ENCODE results near the gene MSI2.

- TF ChIP-seq CTCF (IDR thresholded peaks at IDR 0.05) (no peak), EZH2 (IDR thresholded peaks at IDR 0.05; ENCODE audit: borderline replicate concordance, insufficient read depth, low read depth, low read length, poor library complexity, severe bottlenecking) (no peak)
Measured at GRCh38 chr17:57259817-57260216, 3.5 kb downstream of the MSI2 start.

Data from B cell (primary cell).